CD1c-positive myeloid dendritic cell (primary cell): ENCODE results near the gene MACROD2.

Experiments used
- DNase-seq: peaks from one replicate; pipeline ENCODE4 v3.0.0-alpha.2; 2016; ENCODE audit errors: extremely low spot score

The MACROD2 gene

GRCh38 chr20:14062171-14062570 is 66.9 kb downstream of the MACROD2 start:
- DNase-seq: no peak

- DNase-seq: no peak
Measured at GRCh38 chr20:14062786-14063185, 67.5 kb downstream of the MACROD2 start.

GRCh38 chr20:14064333-14064732 is 69.0 kb downstream of the MACROD2 start:
- no peak for DNase-seq

- DNase-seq: no peak
Measured at GRCh38 chr20:14064921-14065320, 69.6 kb downstream of the MACROD2 start.

GRCh38 chr20:14065774-14066173 is 70.5 kb downstream of the MACROD2 start:
- no peak for DNase-seq

GRCh38 chr20:14067603-14068002 is 72.3 kb downstream of the MACROD2 start:
- no peak for DNase-seq

- no peak for DNase-seq
Measured at GRCh38 chr20:14069796-14070195, 74.5 kb downstream of the MACROD2 start.

- no peak for DNase-seq
Measured at GRCh38 chr20:14093652-14094051, 98.3 kb downstream of the MACROD2 start.

GRCh38 chr20:14098261-14098660 is 102.9 kb downstream of the MACROD2 start:
- DNase-seq: no peak

- DNase-seq: no peak
Measured at GRCh38 chr20:14113416-14113815, 118.1 kb downstream of the MACROD2 start.

GRCh38 chr20:14114065-14114704 is 118.9 kb downstream of the MACROD2 start:
- DNase-seq: no peak

GRCh38 chr20:14116037-14116436 is 120.7 kb downstream of the MACROD2 start:
- DNase-seq: no peak

GRCh38 chr20:14117768-14118167 is 122.5 kb downstream of the MACROD2 start:
- DNase-seq: no peak

GRCh38 chr20:14126856-14127255 is 131.5 kb downstream of the MACROD2 start:
- no peak for DNase-seq

GRCh38 chr20:14127514-14128223 is 132.4 kb downstream of the MACROD2 start:
- DNase-seq: no peak

- DNase-seq: no peak
Measured at GRCh38 chr20:14134004-14134403, 138.7 kb downstream of the MACROD2 start.

- no peak for DNase-seq
Measured at GRCh38 chr20:14142171-14142570, 146.9 kb downstream of the MACROD2 start.

- no peak for DNase-seq
Measured at GRCh38 chr20:14142964-14143627, 147.8 kb downstream of the MACROD2 start.

- no peak for DNase-seq
Measured at GRCh38 chr20:14148042-14148441, 152.7 kb downstream of the MACROD2 start.

GRCh38 chr20:14155361-14155760 is 160.0 kb downstream of the MACROD2 start:
- no peak for DNase-seq

- DNase-seq: no peak
Measured at GRCh38 chr20:14178528-14178927, 183.2 kb downstream of the MACROD2 start.

GRCh38 chr20:14178952-14179351 is 183.6 kb downstream of the MACROD2 start:
- no peak for DNase-seq

- no peak for DNase-seq
Measured at GRCh38 chr20:14189794-14190402, 194.6 kb downstream of the MACROD2 start.
